GM18867 (cell line): Measurements from ENCODE around the gene OR5H14.
"Not testable (repeated sequence)": the region's sequence is repeated elsewhere in the genome, so short reads cannot be mapped to it uniquely, and the experiment has no call there.

Source experiments
- ATAC-seq: cut with Tn5 transposase; IDR thresholded peaks from one replicate; pipeline ENCODE4 v1.9.1; 2021; ENCODE audit warnings: mild to moderate bottlenecking, moderate library complexity; ENCODE audit not compliant: unreplicated experiment

Gene OR5H14

DNA sequence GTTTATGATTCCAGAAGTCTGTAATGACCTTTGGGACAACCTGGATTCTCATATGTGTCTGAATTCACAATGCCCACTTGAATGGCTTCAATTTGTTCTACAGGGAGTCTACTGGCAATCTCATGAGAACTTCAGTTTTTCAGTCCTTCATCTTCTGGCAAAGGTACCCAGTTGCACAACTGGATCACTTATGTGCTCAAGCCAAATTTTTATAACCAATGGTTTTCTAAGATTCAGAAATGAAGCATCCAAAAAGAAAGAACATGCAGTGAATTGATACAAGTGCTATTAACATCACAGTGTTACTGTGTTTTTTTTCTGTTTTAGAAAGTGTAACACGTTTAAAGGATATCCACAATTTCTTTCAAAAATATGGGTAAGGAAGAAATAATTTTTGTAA, at the start of gene OR5H14:
Gene OR5H14, plus strand, starts transcription at position 301 of the 400 bp plus-strand sequence. CDS start 1,907 bp downstream, outside the sequence.
- ATAC-seq: no peak

- ATAC-seq: no peak
These were observed 47.4 kb upstream of the OR5H14 start for GRCh38 chr3:98099848-98100247.

DNA sequence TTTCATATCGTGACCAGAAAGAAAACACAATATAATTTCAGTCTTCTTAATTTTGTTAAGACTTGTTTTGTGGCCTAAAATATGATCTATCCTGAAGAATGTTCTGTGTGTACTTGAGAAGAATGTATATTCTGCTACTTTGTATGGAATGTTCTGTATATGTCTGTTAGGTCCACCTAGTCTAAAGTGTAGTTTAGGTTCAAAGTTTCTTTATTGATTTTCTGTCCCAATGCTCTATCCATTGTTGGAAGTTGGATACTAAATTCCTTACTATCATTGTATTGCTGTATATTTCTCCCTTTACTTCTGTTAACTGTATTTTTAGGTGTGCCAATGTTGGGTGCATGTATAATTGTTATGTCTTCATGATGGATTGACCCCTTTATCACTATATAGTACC, 39.1 kb upstream of the OR5H14 start:
- no peak for ATAC-seq

DNA sequence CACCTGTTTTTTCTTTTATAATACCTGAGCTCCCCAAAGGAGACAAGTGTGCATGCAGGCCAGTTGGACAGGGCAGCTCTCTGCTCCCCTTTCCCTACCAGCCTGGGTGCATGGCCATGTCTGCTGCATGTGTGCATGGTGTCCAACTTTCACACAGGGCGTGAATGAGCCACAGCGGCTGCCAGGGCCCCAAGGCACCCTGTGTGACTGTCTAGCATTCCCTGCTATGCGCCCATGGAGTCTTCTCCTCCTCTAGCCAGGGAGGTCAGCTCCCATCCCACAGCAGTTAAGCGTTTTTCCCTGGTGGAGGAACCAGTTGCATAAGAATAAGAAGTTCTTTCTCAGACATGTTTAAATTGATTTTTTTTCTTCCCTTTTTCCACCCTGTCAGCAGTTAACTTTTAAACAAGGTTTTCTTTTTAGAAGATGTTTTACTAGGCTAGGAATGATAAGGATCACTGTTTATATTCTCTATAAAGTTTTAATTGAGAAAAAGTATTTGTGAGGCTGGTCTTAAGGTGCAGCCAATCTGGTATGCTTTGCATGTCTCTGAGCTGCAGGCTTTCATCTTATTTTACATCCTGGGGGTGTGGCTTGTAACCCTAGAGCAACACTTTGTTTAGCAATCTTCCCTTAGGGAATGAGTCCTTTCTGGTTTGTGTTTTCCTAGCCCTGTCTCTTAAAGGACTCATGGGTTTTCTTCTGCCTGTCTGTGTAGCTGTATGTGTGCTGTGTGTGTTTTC, 37.3 kb upstream of the OR5H14 start:
- ATAC-seq: no peak

GRCh38 chr3:98110550-98110908, 36.8 kb upstream of the OR5H14 start:
- ATAC-seq: no peak

DNA sequence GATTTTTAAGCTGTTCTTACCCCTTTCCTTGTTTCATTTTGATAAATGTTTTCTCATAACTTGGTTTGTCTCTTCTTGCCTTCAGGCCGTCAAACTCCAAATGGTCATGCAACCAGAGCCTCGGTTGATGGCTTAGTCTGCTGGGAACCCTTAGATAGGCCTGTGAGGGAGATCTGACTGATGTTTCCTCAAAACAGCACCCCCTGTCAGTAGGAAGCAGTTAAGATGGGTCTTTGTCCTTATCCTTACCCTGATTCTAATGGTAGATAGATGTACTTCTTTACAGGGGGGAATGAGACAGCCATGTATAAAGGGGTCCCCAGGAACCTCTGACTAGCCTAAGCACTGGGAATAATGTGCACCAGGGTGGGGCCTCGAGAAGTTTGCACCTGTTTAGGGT, 33.0 kb upstream of the OR5H14 start:
- ATAC-seq: no peak

DNA sequence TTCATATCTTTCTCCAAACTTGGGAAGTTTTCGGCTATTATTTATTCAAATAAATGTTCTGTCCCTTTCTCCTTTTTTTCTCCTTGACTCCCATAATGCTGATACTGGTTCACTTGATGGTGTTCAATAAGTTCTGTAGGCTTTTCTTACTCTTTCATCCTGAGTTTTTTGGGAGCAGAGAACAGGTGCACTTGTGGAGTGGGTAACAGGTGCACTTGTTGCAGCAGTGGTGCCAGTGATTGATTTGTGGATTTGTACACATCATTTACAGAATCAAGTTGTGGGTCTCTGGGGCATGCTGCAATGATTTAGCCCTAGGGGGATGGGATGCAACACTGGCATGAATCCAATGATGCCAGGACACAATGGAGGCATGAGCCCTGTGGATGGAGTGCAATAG, 31.6 kb upstream of the OR5H14 start:
- ATAC-seq: no peak

- ATAC-seq: no peak
These were observed 16.9 kb upstream of the OR5H14 start, which contains the start of gene OR5H1 for GRCh38 chr3:98130421-98130820. Gene OR5H1, plus strand, starts transcription at chr3:98130721. Its CDS starts 1,977 bp downstream, at chr3:98132698.

- ATAC-seq: no peak
These were observed 10.6 kb upstream of the OR5H14 start for GRCh38 chr3:98136631-98137030.

- not testable (repeated sequence) for ATAC-seq
These were observed 9.3 kb upstream of the OR5H14 start for GRCh38 chr3:98137826-98138557.

GRCh38 chr3:98140531-98140930, 6.7 kb upstream of the OR5H14 start:
- ATAC-seq: no peak

DNA sequence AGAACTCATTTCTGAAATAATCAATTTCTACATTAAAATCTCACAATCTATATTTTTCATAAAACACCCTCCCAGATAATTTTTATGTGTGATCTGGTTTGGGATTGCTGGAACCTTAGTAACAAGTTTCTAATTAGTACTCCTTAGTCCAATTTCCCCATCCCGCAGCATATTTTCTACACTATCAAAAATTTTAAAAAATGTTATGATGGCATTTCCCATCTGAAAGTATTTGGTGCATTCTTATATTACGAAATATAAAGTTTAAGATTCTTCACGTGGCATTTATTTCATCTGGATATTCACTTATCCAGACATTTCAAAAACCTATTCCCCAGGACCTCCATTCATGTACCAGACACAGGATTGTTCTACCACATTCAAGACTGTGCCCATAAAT, 1.5 kb downstream of the OR5H14 start:
- ATAC-seq: no peak

DNA sequence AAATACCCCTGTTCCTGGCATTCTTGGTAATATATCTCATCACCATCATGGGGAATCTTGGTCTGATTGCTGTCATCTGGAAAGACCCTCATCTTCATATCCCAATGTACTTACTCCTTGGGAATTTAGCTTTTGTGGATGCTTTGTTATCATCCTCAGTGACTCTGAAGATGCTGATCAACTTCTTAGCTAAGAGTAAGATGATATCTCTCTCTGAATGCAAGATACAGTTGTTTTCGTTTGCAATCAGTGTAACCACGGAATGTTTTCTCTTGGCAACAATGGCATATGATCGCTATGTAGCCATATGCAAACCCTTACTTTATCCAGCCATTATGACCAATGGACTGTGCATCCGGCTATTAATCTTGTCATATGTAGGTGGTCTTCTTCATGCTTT, 2.2 kb downstream of the OR5H14 start:
- not testable (repeated sequence) for ATAC-seq

DNA sequence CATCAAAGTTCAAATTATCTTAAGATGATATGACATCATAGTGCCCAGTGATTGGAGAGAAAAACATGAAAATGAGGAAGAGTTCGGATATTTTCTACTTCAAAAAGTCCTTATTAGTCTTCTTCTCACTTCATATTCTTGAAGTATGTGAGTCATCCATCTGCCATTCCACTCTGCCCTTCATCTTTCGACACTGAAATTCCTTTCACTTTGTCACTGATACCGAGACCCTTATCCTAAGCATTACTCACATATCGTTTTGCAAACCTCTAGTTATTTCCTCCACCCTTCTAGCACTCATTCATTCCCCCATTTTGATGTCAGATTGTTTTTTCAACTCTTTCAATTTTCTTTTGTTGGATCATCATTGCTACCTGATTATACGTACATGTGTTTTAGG, 4.0 kb downstream of the OR5H14 start:
- ATAC-seq: no peak

GRCh38 chr3:98166396-98166795, 19.1 kb downstream of the OR5H14 start, which contains the start of gene OR5H15:
Gene OR5H15, plus strand, starts transcription at chr3:98166696. Its CDS starts 2,004 bp downstream, at chr3:98168700.
- no peak for ATAC-seq

GRCh38 chr3:98171071-98171470, 23.8 kb downstream of the OR5H14 start:
- no peak for ATAC-seq

- ATAC-seq: no peak
These were observed 25.3 kb downstream of the OR5H14 start for GRCh38 chr3:98172621-98173020.

- peak; percentile 38 for ATAC-seq
These were observed 33.1 kb downstream of the OR5H14 start for GRCh38 chr3:98180319-98180890.

DNA sequence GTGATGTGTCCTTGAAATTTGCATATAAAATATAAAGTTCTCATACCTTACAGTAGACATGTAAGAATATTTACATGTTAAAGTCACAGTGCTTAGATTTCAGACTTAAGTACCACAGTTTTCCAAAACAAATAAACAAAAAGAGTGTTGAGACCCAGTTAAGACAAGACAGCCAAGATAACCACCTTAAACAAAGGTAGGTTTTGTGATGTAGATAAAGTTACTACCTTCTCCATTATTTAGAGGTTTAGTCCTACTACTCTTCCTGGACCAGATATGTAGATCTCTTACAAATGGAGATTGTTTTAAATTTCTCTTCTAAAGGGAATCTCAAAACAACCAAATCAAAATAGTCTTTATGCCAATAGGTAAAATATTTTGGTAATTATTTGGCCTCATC, 34.9 kb downstream of the OR5H14 start:
- ATAC-seq: no peak

DNA sequence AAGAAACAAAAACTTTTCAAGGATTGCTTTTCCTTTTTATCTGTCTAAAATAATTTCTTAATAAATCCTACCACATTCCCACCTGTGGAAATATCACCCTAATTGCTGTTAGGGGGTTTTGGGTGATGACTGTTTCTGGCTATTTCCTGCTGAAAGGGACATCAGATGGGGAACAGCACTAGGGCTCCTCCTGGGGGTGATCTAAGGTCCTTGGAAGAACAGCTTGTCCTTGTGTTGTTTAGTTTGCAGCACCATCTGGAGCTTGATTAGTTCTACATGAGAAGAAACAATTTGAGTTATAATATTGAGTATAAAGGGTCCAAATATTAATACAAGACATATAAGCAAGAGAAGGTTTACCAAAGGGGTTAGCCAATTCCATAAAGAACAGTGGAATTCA, 37.9 kb downstream of the OR5H14 start:
- ATAC-seq: no peak

DNA sequence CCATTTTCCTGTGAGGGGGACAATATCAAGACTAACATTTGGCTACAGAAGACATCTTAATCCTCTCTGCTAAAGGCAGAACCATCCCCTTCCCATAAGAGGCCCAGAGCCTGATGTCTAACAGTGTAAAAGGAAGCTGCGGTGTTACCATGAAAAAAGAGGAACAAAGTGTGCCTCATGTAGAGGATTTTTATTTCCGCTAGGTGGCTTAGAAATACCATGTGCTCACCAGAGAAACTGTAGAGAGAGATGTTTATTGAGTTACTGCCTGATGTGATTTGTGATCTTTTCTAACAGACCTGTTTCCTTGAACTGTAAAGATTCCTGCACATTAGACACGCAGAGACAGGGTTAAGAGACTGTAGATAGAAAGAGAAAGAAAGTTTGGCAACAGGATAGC, 41.3 kb downstream of the OR5H14 start:
- ATAC-seq: peak; percentile 93

GRCh38 chr3:98190911-98191310, 43.6 kb downstream of the OR5H14 start:
- ATAC-seq: not testable (repeated sequence)
